H1 (cell line): ENCODE data around the gene BRD4. TPM values are rescaled to one million over a fixed set of nuclear protein-coding genes. Genes with fewer than 3 reads are reported as not detected.

Experiments
- RFX5 ChIP-seq: IDR thresholded peaks from 2 replicates; pipeline ENCODE4 v1.6.1; 2011; ENCODE audit warnings: low read depth, low read length, improper control_type of control experiment, borderline replicate concordance
- RNF2 ChIP-seq: fragments of 200-900, 300-1000 bp; sonication (generic); IDR thresholded peaks from 2 replicates; pipeline ENCODE4 v1.7.1; 2016; ENCODE audit warnings: borderline replicate concordance, low read depth, mild to moderate bottlenecking, antibody characterized with exemption, low read length; ENCODE audit not compliant: poor library complexity, severe bottlenecking; ENCODE audit errors: missing control alignments
- SP2 ChIP-seq: IDR thresholded peaks from 2 replicates; pipeline ENCODE4 v1.6.1; 2012; ENCODE audit warnings: mild to moderate bottlenecking, low read length, inconsistent platforms
- TBP ChIP-seq: IDR thresholded peaks from 2 replicates; pipeline ENCODE4 v1.6.1; 2011; ENCODE audit warnings: low read depth, low read length, improper control_type of control experiment
- ZNF274 ChIP-seq: IDR thresholded peaks from 2 replicates; pipeline ENCODE4 v1.7.0; 2012; ENCODE audit warnings: low read length, borderline replicate concordance; ENCODE audit errors: extremely low read depth
- polyA plus RNA-seq, 7 experiments: library from polyadenylated mRNA; depleted of rRNA in 3 of 7; stranded (reverse) in 5 of 7; unstranded in 2 of 7; fragments of >200 nt in 5 of 7; fragments of 200-250 nt in 2 of 7; gene quantifications; 1 replicate in 5 of 7; 2 replicates in 1 of 7; 4 replicates in 1 of 7; pipeline versions ENCODE4 v1.2.1 to v1.2.3, GENCODE V29; 2011 to 2013; ENCODE audit warnings: missing spikeins in 2 of 7, mixed read lengths in 2 of 7
- total RNA-seq: library from RNA; stranded (reverse); fragmentation: NEBNext Ultra II Directional; extraction: Animal tissue kit (Norgen Biotek cat#: 25700); gene quantifications from 2 replicates; pipeline ENCODE4 v1.2.1, GENCODE V29; 2021

BRD4 gene
- total and polyA plus RNA-seq, 2 of the 8 experiments (the other 6 are each of a cell fraction or from before 2014, with no cell fraction given), result 14.1 to 146 TPM

- TF ChIP-seq ZNF274 (no peak), RFX5 (no peak), RNF2 (no peak), SP2 (no peak), TBP (no peak)
- TF ChIP-seq, all 59 proteins: peak for 0
These were observed 37.2 kb upstream of the BRD4 start (continued) for GRCh38 chr19:15369594-15369891.
